H9 (cell line): ENCODE results near the gene DMP1. TPM values are rescaled to one million over a fixed set of nuclear protein-coding genes. Genes with fewer than 3 reads are reported as not detected.

Experiments
- DNase-seq: peaks from one replicate; pipeline ENCODE4 v3.0.0-alpha.2; 2017
- H2AFZ ChIP-seq: one replicate; pipeline ENCODE4 v1.6.1; 2013; ENCODE audit warnings: mild to moderate bottlenecking, low read length, control low read depth, moderate library complexity
- H2AK5ac ChIP-seq: 2 replicates; pipeline ENCODE4 v1.6.1; 2013; ENCODE audit warnings: low read length, control low read depth, mixed read lengths; ENCODE audit not compliant: insufficient read length
- H2BK120ac ChIP-seq: one replicate; pipeline ENCODE4 v1.6.1; 2013; ENCODE audit warnings: low read depth, mild to moderate bottlenecking, low read length, control low read depth, inconsistent platforms; ENCODE audit not compliant: poor library complexity, severe bottlenecking
- H2BK12ac ChIP-seq: 2 replicates; pipeline ENCODE4 v1.6.1; 2013; ENCODE audit warnings: low read length, control low read depth, mixed read lengths, low read depth; ENCODE audit not compliant: insufficient read length
- H2BK15ac ChIP-seq: 2 replicates; pipeline ENCODE4 v1.6.1; 2013; ENCODE audit warnings: low read depth, low read length, control low read depth
- H2BK20ac ChIP-seq: one replicate; pipeline ENCODE4 v1.6.1; 2013; ENCODE audit warnings: low read depth, mild to moderate bottlenecking, low read length, control low read depth, inconsistent platforms; ENCODE audit not compliant: poor library complexity, severe bottlenecking
- H2BK5ac ChIP-seq: 2 replicates; pipeline ENCODE4 v1.6.1; 2013; ENCODE audit warnings: low read length, control low read depth, mixed read lengths; ENCODE audit not compliant: insufficient read length
- H3K14ac ChIP-seq: 2 replicates; pipeline ENCODE4 v1.6.1; 2013; ENCODE audit warnings: low read length, control low read depth; ENCODE audit not compliant: insufficient read depth
- H3K18ac ChIP-seq: 2 replicates; pipeline ENCODE4 v1.6.1; 2013; ENCODE audit warnings: low read depth, mild to moderate bottlenecking, mixed read lengths, low read length, control low read depth; ENCODE audit not compliant: insufficient read length
- H3K23ac ChIP-seq: 2 replicates; pipeline ENCODE4 v1.6.1; 2013; ENCODE audit warnings: low read length, control low read depth, mixed read lengths, low read depth; ENCODE audit not compliant: insufficient read length
- H3K23me2 ChIP-seq: 2 replicates; pipeline ENCODE4 v1.6.1; 2013; ENCODE audit warnings: low read depth, mild to moderate bottlenecking, mixed read lengths, low read length, control low read depth; ENCODE audit not compliant: insufficient read length, poor library complexity, severe bottlenecking
- H3K27ac ChIP-seq: 2 replicates; pipeline ENCODE4 v1.5.1; 2013; ENCODE audit warnings: low read length, control low read depth, mixed read lengths, low read depth; ENCODE audit not compliant: insufficient read length
- H3K27me3 ChIP-seq: 2 replicates; pipeline ENCODE4 v1.6.1; 2013; ENCODE audit warnings: low read length, control low read depth, inconsistent platforms; ENCODE audit not compliant: insufficient read depth
- H3K4ac ChIP-seq: 2 replicates; pipeline ENCODE4 v1.6.1; 2013; ENCODE audit warnings: low read depth, mild to moderate bottlenecking, control low read depth, inconsistent platforms, low read length, moderate library complexity
- H3K4me1 ChIP-seq: 2 replicates; pipeline ENCODE4 v1.6.1; 2013; ENCODE audit warnings: low read length, control low read depth, inconsistent platforms; ENCODE audit not compliant: insufficient read depth
- H3K4me2 ChIP-seq: 2 replicates; pipeline ENCODE4 v1.6.1; 2013; ENCODE audit warnings: low read length, control low read depth, mixed read lengths; ENCODE audit not compliant: insufficient read length, insufficient read depth
- H3K56ac ChIP-seq: 2 replicates; pipeline ENCODE4 v1.6.1; 2013; ENCODE audit warnings: low read depth, mild to moderate bottlenecking, mixed read lengths, low read length, control low read depth; ENCODE audit not compliant: insufficient read length
- H3K79me1 ChIP-seq: 2 replicates; pipeline ENCODE4 v1.6.1; 2013; ENCODE audit warnings: low read depth, mild to moderate bottlenecking, moderate library complexity, low read length, control low read depth, inconsistent platforms; ENCODE audit not compliant: insufficient read depth, poor library complexity, severe bottlenecking
- H3K79me2 ChIP-seq: 2 replicates; pipeline ENCODE4 v1.6.1; 2013; ENCODE audit warnings: low read length, control low read depth, inconsistent platforms; ENCODE audit not compliant: insufficient read depth
- H3K9ac ChIP-seq: 2 replicates; pipeline ENCODE4 v1.6.1; 2013; ENCODE audit warnings: low read length, control low read depth, mixed read lengths; ENCODE audit not compliant: insufficient read length; ENCODE audit errors: extremely low read depth
- H3K9me3 ChIP-seq: one replicate; pipeline ENCODE4 v1.6.1; 2013; ENCODE audit warnings: low read depth, low read length, inconsistent platforms; ENCODE audit not compliant: control insufficient read depth
- H3T11ph ChIP-seq: one replicate; pipeline ENCODE4 v1.6.1; 2013; ENCODE audit warnings: mild to moderate bottlenecking, low read length, control low read depth, inconsistent platforms
- H4K20me1 ChIP-seq: one replicate; pipeline ENCODE4 v1.6.1; 2013; ENCODE audit not compliant: control insufficient read depth, insufficient read length, insufficient read depth
- H4K5ac ChIP-seq: 2 replicates; pipeline ENCODE4 v1.6.1; 2013; ENCODE audit warnings: low read depth, mild to moderate bottlenecking, mixed read lengths, low read length, control low read depth; ENCODE audit not compliant: insufficient read length
- H4K8ac ChIP-seq: replicated peaks from 2 replicates; pipeline ENCODE4 v1.6.1; 2013; ENCODE audit warnings: low read length, control low read depth, mixed read lengths, low read depth; ENCODE audit not compliant: insufficient read length
- H4K91ac ChIP-seq: 2 replicates; pipeline ENCODE4 v1.6.1; 2013; ENCODE audit warnings: low read depth, mild to moderate bottlenecking, moderate library complexity, mixed read lengths, low read length, control low read depth; ENCODE audit not compliant: insufficient read length
- H3K27ac Mint-ChIP-seq, 3 experiments: 2 replicates in 2 of 3; 3 replicates in 1 of 3; pipeline ENCODE4 v1.8.0; 2020 to 2021; ENCODE audit warnings: mixed read lengths in 3 of 3, mild to moderate bottlenecking in 1 of 3, moderate library complexity in 1 of 3
- H3K27me3 Mint-ChIP-seq: 2 replicates; pipeline ENCODE4 v1.8.0; 2021; ENCODE audit warnings: low read depth, mild to moderate bottlenecking, moderate library complexity, mixed read lengths
- H3K36me3 Mint-ChIP-seq, 3 experiments: 2 replicates in 2 of 3; 3 replicates in 1 of 3; pipeline ENCODE4 v1.8.0; 2020 to 2021; ENCODE audit warnings: low read depth in 3 of 3, mixed read lengths in 3 of 3; ENCODE audit not compliant: insufficient read depth in 1 of 3
- H3K4me1 Mint-ChIP-seq, 2 experiments: 2 replicates each; pipeline ENCODE4 v1.8.0; 2020; ENCODE audit warnings: mixed read lengths in 2 of 2
- H3K4me3 Mint-ChIP-seq, 2 experiments: 2 replicates in 1 of 2; 3 replicates in 1 of 2; pipeline ENCODE4 v1.8.0; 2020 to 2021; ENCODE audit warnings: mild to moderate bottlenecking in 2 of 2, mixed read lengths in 2 of 2, moderate library complexity in 1 of 2
- H3K9me3 Mint-ChIP-seq, 2 experiments: 2 replicates in 1 of 2; 3 replicates in 1 of 2; pipeline ENCODE4 v1.8.0; 2020; ENCODE audit warnings: mild to moderate bottlenecking in 2 of 2, mixed read lengths in 2 of 2, moderate library complexity in 1 of 2
- CTCF ChIP-seq: fragments of 200-600 bp; sonication (generic); conservative IDR thresholded peaks from 3 replicates; pipeline ENCODE4 v1.8.0; 2021; ENCODE audit warnings: antibody characterized with exemption, mild to moderate bottlenecking
- WGBS: extraction: QIAGEN DNeasy Blood & Tissue Kit; methylation state at CpG from one replicate; pipeline ENCODE4 v1.1.7; 2013; ENCODE audit warnings: missing lambda C conversion rate, low lambda C conversion rate, mixed read lengths; ENCODE audit not compliant: insufficient read length; ENCODE audit errors: extremely low coverage; 5-methylcytosine and 5-hydroxymethylcytosine counted together
- total RNA-seq: library from RNA; stranded (reverse); gene quantifications from 2 replicates; pipeline ENCODE4 v1.2.1, GENCODE V29; 2021

DMP1 gene
- total RNA-seq, 1 experiment from 2014 or later, result not detected

- no peaks in the 10 kb centered on the region; the same call in 1 of the 2 replicates for H3K27me3 Mint-ChIP-seq
- no peak overlapping the region for H4K91ac ChIP-seq
- no peak overlapping the region for H4K5ac ChIP-seq
- no peak overlapping the region for H2BK15ac ChIP-seq
- no peak overlapping the region for H3K4ac ChIP-seq
- H3K27ac Mint-ChIP-seq, result no peak overlapping the region
- no peak overlapping the region for H2BK120ac ChIP-seq
- H3K23me2 ChIP-seq, result no peaks in the 10 kb centered on the region
- no peak overlapping the region for H3K23ac ChIP-seq
- H4K8ac ChIP-seq, result no peak overlapping the region
- no peak overlapping the region for H3K18ac ChIP-seq
- no peak overlapping the region for H2BK5ac ChIP-seq
- H3K9me3 ChIP-seq, result no peaks in the 10 kb centered on the region
- H3K27me3 ChIP-seq, result no peaks in the 10 kb centered on the region
- no peak overlapping the region for H2BK20ac ChIP-seq
- no peak overlapping the region for H2AFZ ChIP-seq
- peaks cover 3% of the 10 kb centered on the region; the same call in 1 of the 2 replicates for H3K4me1 ChIP-seq
- no peaks in the 10 kb centered on the region; a peak in 1 of 5 replicates for H3K9me3 Mint-ChIP-seq
- no peak overlapping the region for H3K4me2 ChIP-seq
- H3K4me1 Mint-ChIP-seq, result peaks cover 13 to 15% of the 10 kb centered on the region in 2 experiments
- no CpG with 5 or more reads among the region's 2 CpGs for WGBS
- DNase-seq, result no peak
- no peak overlapping the region for H3K9ac ChIP-seq
- TF ChIP-seq CTCF, result no peak
- H3T11ph ChIP-seq, result no peak overlapping the region
- no peaks in the 10 kb centered on the region for H3K36me3 Mint-ChIP-seq
- no peak overlapping the region for H3K4me3 Mint-ChIP-seq
- H3K14ac ChIP-seq, result no peak overlapping the region
- H2AK5ac ChIP-seq, result no peak overlapping the region
- no peak overlapping the region for H3K56ac ChIP-seq
- H3K79me1 ChIP-seq, result no peaks in the 10 kb centered on the region
- no peaks in the 10 kb centered on the region for H4K20me1 ChIP-seq
- no peaks in the 10 kb centered on the region for H3K79me2 ChIP-seq
- no peak overlapping the region for H3K27ac ChIP-seq
- no peak overlapping the region for H2BK12ac ChIP-seq
Measured at GRCh38 chr4:87650938-87651337, 858 bp downstream of the DMP1 start.
